CD8-positive, alpha-beta memory T cell (primary cell): ENCODE data around the gene ALLC. TPM values are rescaled to one million over a fixed set of nuclear protein-coding genes. Genes with fewer than 3 reads are reported as not detected.
A peak's percentile ranks its signal among the peaks of the same experiment; 100 is the strongest.

Source experiments
- CTCF ChIA-PET: fragments of 350-600 bp; sonication (Branson Sonifier 250); formaldehyde crosslinking; loops from one replicate; lab custom pipeline; 2021; ENCODE audit warnings: antibody characterized with exemption; lab: Charles Lee
- POLR2A ChIA-PET: fragments of 350-600 bp; sonication (Branson Sonifier 250); formaldehyde crosslinking; loops from one replicate; lab custom pipeline; 2021; ENCODE audit warnings: antibody characterized with exemption; lab: Charles Lee
- DNase-seq, 5 donors: peaks; one replicate each; pipeline versions ENCODE4 v3.0.0 to v3.0.0-alpha.2; 2020 to 2022; ENCODE audit warnings: mixed read lengths in 1 of 5
- H3K27ac ChIP-seq: one replicate; pipeline ENCODE4 v1.7.0; 2013; ENCODE audit warnings: low read depth, mild to moderate bottlenecking, low read length, moderate library complexity
- H3K27me3 ChIP-seq: 2 replicates; pipeline ENCODE4 v1.7.0; 2013; ENCODE audit warnings: low read length, mild to moderate bottlenecking; ENCODE audit not compliant: insufficient read depth, poor library complexity, severe bottlenecking
- H3K36me3 ChIP-seq: 2 replicates; pipeline ENCODE4 v1.7.0; 2013; ENCODE audit warnings: mild to moderate bottlenecking, low read length, moderate library complexity; ENCODE audit not compliant: insufficient read depth
- H3K4me1 ChIP-seq: 2 replicates; pipeline ENCODE4 v1.7.0; 2013; ENCODE audit warnings: mild to moderate bottlenecking, low read length, moderate library complexity; ENCODE audit not compliant: insufficient read depth
- H3K4me3 ChIP-seq: 2 replicates; pipeline ENCODE4 v1.7.0; 2013; ENCODE audit warnings: mild to moderate bottlenecking, low read length
- H3K9me3 ChIP-seq: 2 replicates; pipeline ENCODE4 v1.7.0; 2013; ENCODE audit warnings: mild to moderate bottlenecking, low read length
- H3K27ac Mint-ChIP-seq, 8 donors: one replicate each; pipeline ENCODE4 v1.8.0; 2020 to 2021; ENCODE audit warnings: mixed read lengths in 8 of 8, mild to moderate bottlenecking in 6 of 8, inconsistent platforms in 3 of 8, moderate library complexity in 3 of 8
- H3K27me3 Mint-ChIP-seq, 2 donors: one replicate each; pipeline ENCODE4 v1.8.0; 2020 to 2021; ENCODE audit warnings: mixed read lengths in 2 of 2, mild to moderate bottlenecking in 1 of 2, moderate library complexity in 1 of 2
- H3K36me3 Mint-ChIP-seq, 3 donors: one replicate each; pipeline ENCODE4 v1.8.0; 2020 to 2021; ENCODE audit warnings: mixed read lengths in 3 of 3, inconsistent platforms in 1 of 3, mild to moderate bottlenecking in 1 of 3
- H3K4me1 Mint-ChIP-seq, 3 donors: one replicate each; pipeline ENCODE4 v1.8.0; 2020 to 2021; ENCODE audit warnings: mixed read lengths in 3 of 3, inconsistent platforms in 1 of 3, mild to moderate bottlenecking in 1 of 3
- H3K4me3 Mint-ChIP-seq, 7 donors: one replicate each; pipeline ENCODE4 v1.8.0; 2020 to 2021; ENCODE audit warnings: mixed read lengths in 7 of 7, mild to moderate bottlenecking in 6 of 7, moderate library complexity in 4 of 7, inconsistent platforms in 2 of 7
- H3K9me3 Mint-ChIP-seq, 5 donors: one replicate each; pipeline ENCODE4 v1.8.0; 2020 to 2022; ENCODE audit warnings: mixed read lengths in 5 of 5, mild to moderate bottlenecking in 3 of 5, moderate library complexity in 2 of 5, inconsistent platforms in 1 of 5
- polyA plus RNA-seq: library from polyadenylated mRNA; unstranded; fragments of 300-500 nt; fragmentation: Illumina TruSeq; gene quantifications from one replicate; pipeline ENCODE4 v1.2.3, GENCODE V29; 2021
- total RNA-seq, 2 experiments: library from RNA; stranded (reverse); gene quantifications; one replicate each; pipeline ENCODE4 v1.2.3, GENCODE V29; 2021

ALLC gene
- total and polyA plus RNA-seq, 3 experiments from 2014 or later, result not detected

- Mint-ChIP-seq H3K36me3 (peaks cover 0 to 10% (median 0%) of the 10 kb centered on the region in 3 donors), H3K4me3 (no peak overlapping the region), H3K27me3 (peaks cover 0 to 2% of the 10 kb centered on the region in 2 donors), H3K27ac (no peak overlapping the region), H3K4me1 (no peaks in the 10 kb centered on the region), H3K9me3 (peaks cover 0 to 10% (median 7%) of the 10 kb centered on the region in 5 donors)
- ChIA-PET POLR2A (no interaction called here), CTCF (interaction anchor here (1.1 kb wide), 1 partner anchor 8 kb away, joined by 3 read pairs; no protein-coding TSS in a partner anchor)
- H3K36me3 ChIP-seq, result no peaks in the 10 kb centered on the region
- no peak overlapping the region for H3K4me3 ChIP-seq
- DNase-seq, result no peak
- H3K4me1 ChIP-seq, result no peaks in the 10 kb centered on the region
- no peak overlapping the region for H3K27ac ChIP-seq
- no peaks in the 10 kb centered on the region for H3K27me3 ChIP-seq
- H3K9me3 ChIP-seq, result no peaks in the 10 kb centered on the region
Measured at GRCh38 chr2:3620834-3621233, 37.2 kb upstream of the ALLC start.

- peaks cover 0 to 2% (median 0%) of the 10 kb centered on the region in 3 donors for H3K36me3 Mint-ChIP-seq
- H3K4me1 Mint-ChIP-seq, result no peaks in the 10 kb centered on the region
- no peak for DNase-seq
- no peak overlapping the region for H3K4me3 ChIP-seq
- no peak overlapping the region for H3K4me3 Mint-ChIP-seq
- H3K27me3 Mint-ChIP-seq, result peaks cover 3 to 5% of the 10 kb centered on the region in 2 donors
- no peaks in the 10 kb centered on the region for H3K4me1 ChIP-seq
- H3K9me3 ChIP-seq, result no peaks in the 10 kb centered on the region
- H3K27ac Mint-ChIP-seq, result no peak overlapping the region
- H3K36me3 ChIP-seq, result no peaks in the 10 kb centered on the region
- H3K27me3 ChIP-seq, result no peaks in the 10 kb centered on the region
- no peak overlapping the region for H3K27ac ChIP-seq
- ChIA-PET POLR2A (no interaction called here), CTCF (interaction anchor here (1.6 kb wide), 1 partner anchor 199 kb away, joined by 4 read pairs; no protein-coding TSS in a partner anchor)
- peaks cover 0 to 4% (median 0%) of the 10 kb centered on the region in 5 donors for H3K9me3 Mint-ChIP-seq
Measured at GRCh38 chr2:3622967-3623366, 35.0 kb upstream of the ALLC start.

- CTCF ChIA-PET, result interaction anchor here (1.6 kb wide), 1 partner anchor 200 kb away, joined by 4 read pairs; no protein-coding TSS in a partner anchor
- Histone ChIP-seq H3K27me3 (no peaks in the 10 kb centered on the region), H3K36me3 (no peaks in the 10 kb centered on the region), H3K4me1 (no peaks in the 10 kb centered on the region), H3K27ac (no peak overlapping the region), H3K9me3 (no peaks in the 10 kb centered on the region), H3K4me3 (no peak overlapping the region)
- H3K4me3 Mint-ChIP-seq, result no peak overlapping the region
- H3K4me1 Mint-ChIP-seq, result no peaks in the 10 kb centered on the region
- H3K27me3 Mint-ChIP-seq, result peaks cover 3 to 5% of the 10 kb centered on the region in 2 donors
- H3K9me3 Mint-ChIP-seq, result peaks cover 0 to 4% (median 0%) of the 10 kb centered on the region in 5 donors
- no peaks in the 10 kb centered on the region for H3K36me3 Mint-ChIP-seq
- no peak for DNase-seq
- no peak overlapping the region for H3K27ac Mint-ChIP-seq
- POLR2A ChIA-PET, result no interaction called here
Measured at GRCh38 chr2:3624059-3624794, 33.8 kb upstream of the ALLC start.

GRCh38 chr2:3625186-3625585 is 32.8 kb upstream of the ALLC start:
- H3K27ac Mint-ChIP-seq, result peak overlapping the region in 1 of 8 donors; percentile 25
- H3K4me1 Mint-ChIP-seq, result no peaks in the 10 kb centered on the region
- POLR2A ChIA-PET, result no interaction called here
- no peak for DNase-seq
- H3K36me3 ChIP-seq, result no peaks in the 10 kb centered on the region
- H3K9me3 Mint-ChIP-seq, result peaks cover 0 to 4% (median 0%) of the 10 kb centered on the region in 5 donors
- H3K36me3 Mint-ChIP-seq, result no peaks in the 10 kb centered on the region
- H3K27me3 Mint-ChIP-seq, result peaks cover 3 to 5% of the 10 kb centered on the region in 2 donors
- CTCF ChIA-PET, result interaction anchor here (0.9 kb wide), 1 partner anchor 16 kb away, joined by 3 read pairs; no protein-coding TSS in a partner anchor
- H3K4me3 ChIP-seq, result no peak overlapping the region
- no peaks in the 10 kb centered on the region for H3K27me3 ChIP-seq
- no peaks in the 10 kb centered on the region for H3K4me1 ChIP-seq
- no peaks in the 10 kb centered on the region for H3K9me3 ChIP-seq
- H3K27ac ChIP-seq, result no peak overlapping the region
- H3K4me3 Mint-ChIP-seq, result no peak overlapping the region

GRCh38 chr2:3626118-3626811 is 31.7 kb upstream of the ALLC start:
- H3K27me3 ChIP-seq, result no peaks in the 10 kb centered on the region
- no peak for DNase-seq
- Mint-ChIP-seq H3K36me3 (no peaks in the 10 kb centered on the region), H3K4me1 (no peaks in the 10 kb centered on the region), H3K27ac (no peak overlapping the region), H3K4me3 (no peak overlapping the region), H3K9me3 (peaks cover 0 to 2% (median 0%) of the 10 kb centered on the region in 5 donors), H3K27me3 (peaks cover 3 to 5% of the 10 kb centered on the region in 2 donors)
- no peaks in the 10 kb centered on the region for H3K9me3 ChIP-seq
- H3K27ac ChIP-seq, result no peak overlapping the region
- ChIA-PET POLR2A (no interaction called here), CTCF (interaction anchor here (0.9 kb wide), 1 partner anchor 17 kb away, joined by 3 read pairs; no protein-coding TSS in a partner anchor)
- no peaks in the 10 kb centered on the region for H3K36me3 ChIP-seq
- no peak overlapping the region for H3K4me3 ChIP-seq
- no peaks in the 10 kb centered on the region for H3K4me1 ChIP-seq

GRCh38 chr2:3626812-3627499 is 31.0 kb upstream of the ALLC start:
- H3K4me3 Mint-ChIP-seq, result no peak overlapping the region
- no peak overlapping the region for H3K27ac Mint-ChIP-seq

GRCh38 chr2:3627500-3628100 is 30.4 kb upstream of the ALLC start:
- no peaks in the 10 kb centered on the region for H3K4me1 Mint-ChIP-seq
- H3K4me1 ChIP-seq, result no peaks in the 10 kb centered on the region
- H3K27ac ChIP-seq, result no peak overlapping the region
- H3K4me3 Mint-ChIP-seq, result peak overlapping the region in 1 of 7 donors; percentile 7
- H3K36me3 ChIP-seq, result no peaks in the 10 kb centered on the region
- no peaks in the 10 kb centered on the region for H3K27me3 ChIP-seq
- ChIA-PET POLR2A (no interaction called here), CTCF (no interaction called here)
- H3K36me3 Mint-ChIP-seq, result no peaks in the 10 kb centered on the region
- DNase-seq, result no peak
- H3K9me3 Mint-ChIP-seq, result peaks cover 0 to 2% (median 0%) of the 10 kb centered on the region in 5 donors
- H3K4me3 ChIP-seq, result no peak overlapping the region
- H3K27me3 Mint-ChIP-seq, result peaks cover 3 to 5% of the 10 kb centered on the region in 2 donors
- H3K27ac Mint-ChIP-seq, result no peak overlapping the region
- H3K9me3 ChIP-seq, result no peaks in the 10 kb centered on the region

More at GRCh38 chr2:3626812-3627499, 31.0 kb upstream of the ALLC start:
- no peaks in the 10 kb centered on the region for H3K4me1 Mint-ChIP-seq
- no peak overlapping the region for H3K27ac ChIP-seq
- no peaks in the 10 kb centered on the region for H3K4me1 ChIP-seq
- no peak overlapping the region for H3K4me3 ChIP-seq
- POLR2A ChIA-PET, result no interaction called here
- CTCF ChIA-PET, result no interaction called here
- H3K36me3 ChIP-seq, result no peaks in the 10 kb centered on the region
- no peaks in the 10 kb centered on the region for H3K36me3 Mint-ChIP-seq
- H3K27me3 ChIP-seq, result no peaks in the 10 kb centered on the region
- peaks cover 0 to 2% (median 0%) of the 10 kb centered on the region in 5 donors for H3K9me3 Mint-ChIP-seq
- DNase-seq, result no peak
- peaks cover 3 to 5% of the 10 kb centered on the region in 2 donors for H3K27me3 Mint-ChIP-seq
- H3K9me3 ChIP-seq, result no peaks in the 10 kb centered on the region
